HG02678 (cell line): ENCODE results near the gene KIF16B.

ENCODE experiments used
- ATAC-seq: cut with Tn5 transposase; IDR thresholded peaks from one replicate; pipeline ENCODE4 v1.9.1; 2021; ENCODE audit warnings: mild to moderate bottlenecking, moderate library complexity; ENCODE audit not compliant: unreplicated experiment

KIF16B gene

GRCh38 chr20:16483024-16483423 lies 90.2 kb downstream of the KIF16B start:
- no peak for ATAC-seq

GRCh38 chr20:16481977-16482376 lies 91.3 kb downstream of the KIF16B start:
- no peak for ATAC-seq

- no peak for ATAC-seq
These were observed 93.6 kb downstream of the KIF16B start for GRCh38 chr20:16479666-16480065.

GRCh38 chr20:16477632-16478031 lies 95.6 kb downstream of the KIF16B start:
- no peak for ATAC-seq

GRCh38 chr20:16476032-16476431 lies 97.2 kb downstream of the KIF16B start:
- peak; percentile 60 for ATAC-seq

GRCh38 chr20:16475225-16475624 lies 98.0 kb downstream of the KIF16B start:
- ATAC-seq = no peak

- ATAC-seq = no peak
These were observed 98.9 kb downstream of the KIF16B start for GRCh38 chr20:16474363-16474762.

- ATAC-seq = no peak
These were observed 101.0 kb downstream of the KIF16B start for GRCh38 chr20:16472045-16472872.

- ATAC-seq = no peak
These were observed 103.8 kb downstream of the KIF16B start for GRCh38 chr20:16469395-16469905.

GRCh38 chr20:16462711-16463110 lies 110.5 kb downstream of the KIF16B start:
- ATAC-seq = no peak

- ATAC-seq = no peak
These were observed 114.1 kb downstream of the KIF16B start for GRCh38 chr20:16459019-16459700.

- no peak for ATAC-seq
These were observed 115.7 kb downstream of the KIF16B start for GRCh38 chr20:16457514-16457913.

- ATAC-seq = no peak
These were observed 117.9 kb downstream of the KIF16B start for GRCh38 chr20:16455324-16455723.

GRCh38 chr20:16451982-16452381 lies 121.3 kb downstream of the KIF16B start:
- ATAC-seq = no peak

GRCh38 chr20:16451001-16451400 lies 122.2 kb downstream of the KIF16B start:
- ATAC-seq = no peak

GRCh38 chr20:16446991-16447390 lies 126.3 kb downstream of the KIF16B start:
- ATAC-seq = no peak

GRCh38 chr20:16446246-16446645 lies 127.0 kb downstream of the KIF16B start:
- no peak for ATAC-seq

- no peak for ATAC-seq
These were observed 127.8 kb downstream of the KIF16B start for GRCh38 chr20:16445482-16445881.

GRCh38 chr20:16444057-16444777 lies 129.0 kb downstream of the KIF16B start:
- no peak for ATAC-seq

- ATAC-seq = no peak
These were observed 131.6 kb downstream of the KIF16B start for GRCh38 chr20:16441546-16442164.

- no peak for ATAC-seq
These were observed 132.6 kb downstream of the KIF16B start for GRCh38 chr20:16440686-16441085.
